Naive B cell (primary cell): ENCODE results near the gene ADCY1. TPM values are rescaled to one million over a fixed set of nuclear protein-coding genes. Genes with fewer than 3 reads are reported as not detected.
"Not testable (repeated sequence)": the region's sequence is repeated elsewhere in the genome, so short reads cannot be mapped to it uniquely, and the experiment has no call there.

ENCODE experiments used
- ATAC-seq, 2 donors: fragments of 150-1000 bp; cut with Tn5 transposase; 2 replicates each; pipeline ENCODE4 v1.10.0; 2021; ENCODE audit warnings: low read depth in 2 of 2, mild to moderate bottlenecking in 2 of 2, moderate library complexity in 2 of 2
- DNase-seq: peaks from one replicate; pipeline ENCODE4 v3.0.0; 2022
- H3K27ac Mint-ChIP-seq, 6 donors: one replicate each; pipeline ENCODE4 v1.8.0; 2020 to 2022; ENCODE audit warnings: mild to moderate bottlenecking in 6 of 6, mixed read lengths in 6 of 6, moderate library complexity in 5 of 6, inconsistent platforms in 2 of 6
- H3K27me3 Mint-ChIP-seq, 3 donors: one replicate each; pipeline ENCODE4 v1.8.0; 2021 to 2022; ENCODE audit warnings: mixed read lengths in 3 of 3, mild to moderate bottlenecking in 1 of 3
- H3K36me3 Mint-ChIP-seq, 2 donors: one replicate each; pipeline ENCODE4 v1.8.0; 2020 to 2022; ENCODE audit warnings: mixed read lengths in 2 of 2, inconsistent platforms in 1 of 2, mild to moderate bottlenecking in 1 of 2
- H3K4me1 Mint-ChIP-seq, 3 donors: one replicate each; pipeline ENCODE4 v1.8.0; 2020 to 2022; ENCODE audit warnings: mixed read lengths in 3 of 3, inconsistent platforms in 1 of 3, mild to moderate bottlenecking in 1 of 3, moderate library complexity in 1 of 3
- H3K4me3 Mint-ChIP-seq, 8 donors: one replicate each; pipeline ENCODE4 v1.8.0; 2020 to 2022; ENCODE audit warnings: mild to moderate bottlenecking in 8 of 8, mixed read lengths in 8 of 8, moderate library complexity in 8 of 8, inconsistent platforms in 2 of 8
- H3K9me3 Mint-ChIP-seq, 7 donors: one replicate each; pipeline ENCODE4 v1.8.0; 2020 to 2022; ENCODE audit warnings: mixed read lengths in 7 of 7, mild to moderate bottlenecking in 5 of 7, inconsistent platforms in 2 of 7, moderate library complexity in 1 of 7
- polyA plus RNA-seq, 6 donors: library from polyadenylated mRNA; unstranded; fragments of 300-500 nt; fragmentation: Illumina TruSeq; gene quantifications; one replicate each; pipeline ENCODE4 v1.2.3, GENCODE V29; 2021; ENCODE audit warnings: low read depth in 6 of 6

The ADCY1 gene
- not detected for polyA plus RNA-seq

DNA sequence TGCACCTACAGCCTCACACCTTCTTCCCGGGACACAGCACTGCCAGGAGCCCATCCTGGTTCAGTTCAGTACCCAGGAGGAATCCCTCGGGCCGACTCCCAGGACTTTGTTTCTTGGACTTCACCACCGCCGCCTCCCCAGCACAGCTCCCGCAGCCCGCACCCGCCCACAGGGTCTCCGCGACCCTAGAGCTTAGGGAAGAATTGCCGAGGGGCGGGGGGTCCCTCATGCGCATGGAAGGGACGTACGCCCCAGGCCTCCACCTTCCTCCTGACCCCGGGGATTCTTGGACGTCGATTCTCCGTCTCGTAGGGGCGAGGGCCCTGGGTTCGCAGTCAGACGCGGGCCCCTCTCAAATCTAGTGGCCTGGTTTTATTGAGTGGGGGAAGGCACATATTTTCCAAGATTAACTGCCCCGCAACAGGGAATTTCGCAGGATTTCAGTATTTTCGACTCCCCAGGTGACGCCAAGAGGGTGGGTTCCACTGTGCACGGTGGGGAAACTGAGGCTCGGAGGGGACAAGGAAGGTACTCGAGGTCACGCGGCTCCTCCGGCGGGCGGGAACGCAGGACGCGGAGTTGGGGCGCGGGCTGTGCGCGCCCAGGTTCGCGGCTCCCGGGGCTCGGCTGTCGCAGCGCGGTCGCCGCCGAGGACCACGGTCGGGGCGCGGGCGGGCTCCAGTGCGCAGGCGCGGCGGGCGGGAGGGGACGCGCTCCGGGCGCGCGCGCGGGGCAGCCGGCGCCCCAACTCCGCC, at the start of gene ADCY1:
ADCY1 (plus strand) TSS at position 708 of the 755 bp plus-strand sequence. CDS start 176 bp downstream, outside the sequence.
- Mint-ChIP-seq H3K9me3 (peaks cover 0 to 8% (median 0%) of the 10 kb centered on the region in 7 donors), H3K4me3 (peak within 1 kb of the TSS in 4 of 8 donors; percentile 39 to 74 (median 63)), H3K27ac (no peak within 1 kb of the TSS), H3K27me3 (peaks cover 38 to 69% (median 64%) of the 10 kb centered on the region in 3 donors), H3K36me3 (peaks cover 0 to 7% of the 10 kb centered on the region in 2 donors), H3K4me1 (peaks cover 0 to 6% (median 4%) of the 10 kb centered on the region in 3 donors)
- DNase-seq = no peak
- ATAC-seq = no peak

- DNase-seq (no peak), ATAC-seq (no peak)
- peaks cover 2 to 18% (median 3%) of the 10 kb centered on the region in 7 donors for H3K9me3 Mint-ChIP-seq
- H3K4me1 Mint-ChIP-seq = no peaks in the 10 kb centered on the region
- H3K4me3 Mint-ChIP-seq = no peak overlapping the region
- peaks cover 0 to 8% (median 0%) of the 10 kb centered on the region in 3 donors for H3K27me3 Mint-ChIP-seq
- no peaks in the 10 kb centered on the region for H3K36me3 Mint-ChIP-seq
- H3K27ac Mint-ChIP-seq = no peak overlapping the region
Measured at GRCh38 chr7:45524445-45524844, 49.7 kb upstream of the ADCY1 start.

DNA sequence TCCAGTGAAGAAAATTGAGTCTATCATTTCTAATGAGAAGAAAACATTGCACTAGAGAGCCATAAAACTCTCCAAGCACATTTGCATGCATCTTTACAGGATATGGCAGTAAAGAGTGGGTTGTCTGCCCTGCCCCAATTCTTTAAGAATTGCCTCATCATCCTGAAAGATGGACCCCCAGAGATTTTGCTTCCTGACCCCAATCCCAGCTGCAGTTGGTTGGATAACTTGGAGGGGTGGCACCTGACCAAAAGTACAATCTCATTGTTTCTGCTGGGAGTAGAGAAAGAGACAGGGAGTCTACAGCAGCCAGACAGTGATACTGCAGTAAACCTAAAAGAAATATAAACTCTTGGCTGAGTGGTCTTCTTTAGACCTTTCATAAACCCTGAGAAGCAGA, 49.1 kb upstream of the ADCY1 start:
- peaks cover 0 to 12% (median 2%) of the 10 kb centered on the region in 7 donors for H3K9me3 Mint-ChIP-seq
- ATAC-seq = no peak
- no peak overlapping the region for H3K4me3 Mint-ChIP-seq
- H3K27ac Mint-ChIP-seq = no peak overlapping the region
- no peaks in the 10 kb centered on the region for H3K4me1 Mint-ChIP-seq
- peaks cover 0 to 8% (median 0%) of the 10 kb centered on the region in 3 donors for H3K27me3 Mint-ChIP-seq
- no peaks in the 10 kb centered on the region for H3K36me3 Mint-ChIP-seq
- no peak for DNase-seq

- Mint-ChIP-seq H3K27ac (no peak overlapping the region), H3K4me1 (no peaks in the 10 kb centered on the region), H3K36me3 (peaks cover 0 to 2% of the 10 kb centered on the region in 2 donors), H3K27me3 (no peaks in the 10 kb centered on the region), H3K4me3 (no peak overlapping the region), H3K9me3 (peaks cover 6 to 32% (median 11%) of the 10 kb centered on the region in 7 donors)
- ATAC-seq (no peak), DNase-seq (no peak)
Measured at GRCh38 chr7:45543473-45543872, 30.7 kb upstream of the ADCY1 start.

- DNase-seq, H3K36me3 Mint-ChIP-seq, H3K4me1 Mint-ChIP-seq, H3K4me3 Mint-ChIP-seq, H3K27ac Mint-ChIP-seq, ATAC-seq, H3K27me3 Mint-ChIP-seq: not testable (repeated sequence)
- peaks cover 0 to 18% (median 4%) of the 10 kb centered on the region in 7 donors for H3K9me3 Mint-ChIP-seq
Measured at GRCh38 chr7:45545105-45545710, 29.0 kb upstream of the ADCY1 start.

GRCh38 chr7:45548917-45549316, 25.3 kb upstream of the ADCY1 start:
- not testable (repeated sequence) for H3K4me1 Mint-ChIP-seq, H3K4me3 Mint-ChIP-seq, H3K36me3 Mint-ChIP-seq, H3K27ac Mint-ChIP-seq, DNase-seq, H3K27me3 Mint-ChIP-seq, ATAC-seq
- peaks cover 0 to 18% (median 4%) of the 10 kb centered on the region in 7 donors for H3K9me3 Mint-ChIP-seq

DNA sequence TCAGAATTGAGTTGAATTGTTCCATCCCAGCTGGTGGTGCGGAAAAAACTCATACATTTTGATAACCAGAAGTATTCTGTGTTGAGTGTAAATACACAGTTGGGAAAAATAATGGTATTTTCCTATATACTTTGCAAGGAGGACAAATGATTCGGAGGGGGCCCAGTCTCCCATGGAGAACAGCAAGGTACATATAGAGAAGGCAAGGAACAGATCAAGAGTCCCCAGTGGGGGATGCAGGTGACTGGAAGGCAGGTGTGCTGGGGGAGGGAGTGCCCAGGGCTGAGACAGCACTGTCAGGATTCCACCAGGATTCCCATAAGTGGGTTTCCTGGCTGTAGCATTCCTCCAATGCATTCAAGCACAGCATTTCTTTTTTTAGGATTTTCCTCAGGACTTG, 10.8 kb upstream of the ADCY1 start:
- H3K36me3 Mint-ChIP-seq = no peaks in the 10 kb centered on the region
- H3K4me3 Mint-ChIP-seq = no peak overlapping the region
- H3K4me1 Mint-ChIP-seq = no peaks in the 10 kb centered on the region
- DNase-seq = no peak
- peaks cover 6 to 16% (median 12%) of the 10 kb centered on the region in 7 donors for H3K9me3 Mint-ChIP-seq
- H3K27ac Mint-ChIP-seq = no peak overlapping the region
- H3K27me3 Mint-ChIP-seq = peaks cover 9 to 32% (median 15%) of the 10 kb centered on the region in 3 donors
- no peak for ATAC-seq

DNA sequence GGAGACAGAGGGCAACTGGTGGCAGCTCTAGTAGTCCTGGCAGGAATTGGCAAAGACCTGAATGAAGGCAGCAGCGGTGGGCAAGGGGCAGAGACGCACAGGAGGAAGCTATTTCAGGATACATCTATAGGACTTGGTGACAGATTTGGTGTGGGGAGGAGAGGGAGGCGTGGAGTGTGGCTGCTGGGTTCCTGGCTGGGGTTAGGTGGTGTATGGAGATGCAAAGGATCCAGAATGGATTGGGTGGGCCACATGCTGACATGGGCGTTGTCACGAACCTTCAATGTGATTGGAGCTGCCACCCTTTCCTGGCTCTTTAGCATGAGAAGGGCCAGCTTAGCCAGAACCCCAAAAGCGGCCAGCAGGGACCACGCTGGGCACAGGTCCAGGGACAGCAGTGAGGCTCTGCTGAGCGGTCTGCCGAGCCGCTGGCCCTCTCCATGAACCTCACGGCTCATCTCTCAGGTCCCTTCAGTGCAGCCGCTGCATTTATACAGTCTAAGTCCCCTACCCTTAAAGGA, 10.2 kb upstream of the ADCY1 start:
- Mint-ChIP-seq H3K27me3 (peaks cover 9 to 32% (median 15%) of the 10 kb centered on the region in 3 donors), H3K4me1 (no peaks in the 10 kb centered on the region), H3K9me3 (peaks cover 6 to 16% (median 10%) of the 10 kb centered on the region in 7 donors), H3K4me3 (no peak overlapping the region), H3K36me3 (no peaks in the 10 kb centered on the region), H3K27ac (no peak overlapping the region)
- ATAC-seq (no peak), DNase-seq (no peak)

DNA sequence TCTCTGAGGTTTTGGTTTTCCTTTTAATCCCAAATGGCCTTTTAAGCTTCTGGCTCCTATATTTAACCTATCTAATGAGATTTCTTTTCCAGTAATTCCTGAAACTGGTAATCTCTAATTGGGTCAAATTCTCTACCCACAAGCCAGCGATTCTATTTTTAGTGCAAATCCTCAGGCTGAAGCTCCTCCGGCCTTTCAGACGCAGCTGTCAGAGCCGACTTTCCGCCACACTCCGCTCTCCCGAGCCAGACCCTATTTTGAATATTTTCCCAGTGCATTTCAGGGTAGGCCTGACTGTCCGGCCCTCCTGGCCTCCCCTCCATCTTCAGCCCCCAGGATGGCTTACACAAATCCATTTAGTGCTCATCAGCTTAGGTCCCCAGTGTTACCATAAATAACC, 9.7 kb upstream of the ADCY1 start:
- no peak overlapping the region for H3K27ac Mint-ChIP-seq

GRCh38 chr7:45564886-45565455, 9.2 kb upstream of the ADCY1 start:
- ATAC-seq (no peak), DNase-seq (no peak)
- no peaks in the 10 kb centered on the region for H3K4me1 Mint-ChIP-seq
- H3K27ac Mint-ChIP-seq = no peak overlapping the region
- H3K4me3 Mint-ChIP-seq = no peak overlapping the region
- H3K9me3 Mint-ChIP-seq = peaks cover 1 to 13% (median 8%) of the 10 kb centered on the region in 7 donors
- peaks cover 13 to 42% (median 16%) of the 10 kb centered on the region in 3 donors for H3K27me3 Mint-ChIP-seq
- H3K36me3 Mint-ChIP-seq = no peaks in the 10 kb centered on the region

More for the DNA sequence above, 9.7 kb upstream of the ADCY1 start:
- ATAC-seq (no peak), DNase-seq (no peak)
- H3K27me3 Mint-ChIP-seq = peaks cover 11 to 37% (median 15%) of the 10 kb centered on the region in 3 donors
- H3K9me3 Mint-ChIP-seq = peaks cover 6 to 15% (median 10%) of the 10 kb centered on the region in 7 donors
- H3K4me1 Mint-ChIP-seq = no peaks in the 10 kb centered on the region
- no peaks in the 10 kb centered on the region for H3K36me3 Mint-ChIP-seq
- no peak overlapping the region for H3K4me3 Mint-ChIP-seq

DNA sequence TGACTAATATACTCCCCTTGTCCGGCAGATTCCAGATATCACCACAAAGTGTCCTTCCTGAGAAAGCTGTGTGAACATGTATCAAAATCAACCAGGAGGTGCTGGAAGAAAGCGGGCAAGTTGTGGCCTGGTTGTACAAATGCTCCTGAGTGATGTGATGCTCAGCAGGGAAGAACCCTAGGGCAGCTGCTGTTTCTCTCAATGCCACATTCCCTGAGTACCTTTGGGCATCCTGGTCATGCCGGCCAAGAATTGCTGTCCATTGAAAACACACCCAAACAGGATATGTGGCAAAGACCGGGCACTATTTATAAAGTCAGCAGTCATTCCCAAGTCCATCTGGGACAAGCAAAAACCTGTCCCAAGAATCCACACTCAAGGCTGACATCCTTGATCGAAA, 7.8 kb upstream of the ADCY1 start:
- Mint-ChIP-seq H3K4me1 (no peaks in the 10 kb centered on the region), H3K36me3 (no peaks in the 10 kb centered on the region), H3K27me3 (peaks cover 17 to 50% (median 26%) of the 10 kb centered on the region in 3 donors), H3K9me3 (peaks cover 0 to 10% (median 5%) of the 10 kb centered on the region in 7 donors), H3K27ac (no peak overlapping the region), H3K4me3 (peak overlapping the region in 1 of 8 donors; percentile 29)
- DNase-seq (no peak), ATAC-seq (no peak)

DNA sequence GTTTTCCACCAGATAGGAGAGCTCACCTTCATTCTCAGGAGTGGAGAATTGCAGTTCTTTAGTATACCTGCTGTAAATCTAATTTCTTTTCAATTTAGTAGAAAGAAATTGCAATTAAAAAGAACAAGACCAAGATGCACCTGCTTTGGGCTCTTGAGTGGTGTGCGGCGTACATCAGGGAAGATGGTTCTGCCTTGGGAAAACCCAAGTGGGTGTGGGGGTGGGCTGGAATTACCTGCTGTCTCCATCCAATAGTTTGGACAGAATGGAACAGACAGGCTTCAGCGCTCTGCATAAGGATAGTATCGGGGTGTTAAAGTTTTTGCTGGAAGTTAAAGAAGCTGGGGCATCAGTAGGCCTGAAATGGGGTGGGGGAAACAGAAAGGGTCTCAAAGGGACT, 7.2 kb upstream of the ADCY1 start:
- Mint-ChIP-seq H3K27ac (no peak overlapping the region), H3K36me3 (no peaks in the 10 kb centered on the region), H3K4me1 (no peaks in the 10 kb centered on the region), H3K9me3 (peaks cover 0 to 10% (median 5%) of the 10 kb centered on the region in 7 donors), H3K27me3 (peaks cover 21 to 50% (median 32%) of the 10 kb centered on the region in 3 donors), H3K4me3 (peak overlapping the region in 1 of 8 donors; percentile 29)
- ATAC-seq (no peak), DNase-seq (no peak)

DNA sequence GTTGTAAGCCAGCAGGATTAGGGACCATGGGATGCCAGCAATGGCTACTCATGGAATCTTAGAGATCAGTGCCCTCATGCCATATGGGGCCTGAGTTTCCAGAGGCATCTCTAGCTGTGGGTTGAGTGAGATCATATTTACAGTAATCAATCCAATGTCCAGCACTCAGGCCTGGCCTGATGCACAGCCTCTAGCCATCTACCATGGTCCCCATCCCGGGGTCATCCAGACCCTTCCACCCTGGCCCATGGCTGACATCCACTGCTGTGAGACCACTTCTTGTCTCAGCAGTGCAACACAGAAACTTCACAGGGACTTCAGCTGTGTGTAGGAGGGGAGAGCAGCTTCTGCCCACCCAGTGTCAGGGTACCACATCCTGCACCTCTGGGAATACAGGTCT, 6.5 kb upstream of the ADCY1 start:
- peaks cover 0 to 10% (median 5%) of the 10 kb centered on the region in 7 donors for H3K9me3 Mint-ChIP-seq
- no peak for ATAC-seq
- H3K27ac Mint-ChIP-seq = no peak overlapping the region
- H3K27me3 Mint-ChIP-seq = peaks cover 27 to 57% (median 37%) of the 10 kb centered on the region in 3 donors
- no peak overlapping the region for H3K4me3 Mint-ChIP-seq
- peaks cover 0 to 6% of the 10 kb centered on the region in 2 donors for H3K36me3 Mint-ChIP-seq
- DNase-seq = no peak
- no peaks in the 10 kb centered on the region for H3K4me1 Mint-ChIP-seq
